Esophagus mucosa (tissue), 1 donor: ENCODE results near the gene OR5I1. TPM values are rescaled to one million over a fixed set of nuclear protein-coding genes. Genes with fewer than 3 reads are reported as not detected.
"Not testable (repeated sequence)": the region's sequence is repeated elsewhere in the genome, so short reads cannot be mapped to it uniquely, and the experiment has no call there.

Experiments used
- ATAC-seq: fragments of 200-7000 bp; cut with Tn5 transposase; one replicate; pipeline ENCODE4 v1.9.1; 2020
- total RNA-seq: library from RNA; stranded (reverse); gene quantifications from one replicate; pipeline ENCODE4 v1.2.4, GENCODE V29; 2023
- donor health status: DM: yes; HTN: yes; CAD: no.

OR5I1 gene
- total RNA-seq, result not detected

DNA sequence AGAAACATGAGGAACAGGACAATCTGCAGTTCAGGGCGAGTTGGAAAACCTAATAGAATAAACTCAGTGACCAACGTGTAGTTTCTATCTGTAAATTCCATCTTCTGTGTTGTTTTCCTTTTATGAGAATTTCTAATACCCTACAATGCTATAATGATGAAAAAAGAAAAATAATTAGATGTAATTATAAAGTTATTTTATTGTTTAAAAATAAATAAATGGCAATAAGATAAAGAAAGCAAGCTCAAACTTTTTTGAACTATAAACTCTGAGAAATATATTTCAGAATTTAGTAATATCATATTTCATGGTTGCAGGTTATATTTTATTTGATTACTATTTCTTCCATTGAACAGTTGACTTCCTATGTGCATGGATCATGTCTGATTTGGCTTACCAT lies at the start of gene OR5I1:
OR5I1 (minus strand) TSS at position 101 of the 400 bp plus-strand sequence; CDS start at position 101, 0 bp downstream.
- no peak for ATAC-seq

DNA sequence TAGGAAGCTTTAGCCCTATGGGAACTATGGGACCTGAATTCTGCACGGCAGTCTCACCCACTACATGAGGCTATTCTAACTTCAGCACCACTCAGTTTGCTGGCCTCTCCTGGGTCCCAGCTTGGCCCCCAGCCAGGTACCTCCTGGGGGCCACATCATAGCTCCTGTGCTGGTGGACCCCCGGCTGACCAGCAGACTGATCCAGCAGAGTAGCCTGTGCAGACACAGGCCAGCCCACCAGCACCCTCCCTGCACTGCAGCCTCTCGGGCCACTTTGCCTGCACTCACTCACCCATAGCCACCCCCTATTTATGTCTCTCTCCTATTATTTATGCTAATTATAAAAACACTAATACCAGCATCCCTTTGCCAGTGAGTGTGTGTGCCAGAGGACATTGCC lies 34.7 kb upstream of the OR5I1 start:
- ATAC-seq, result no peak

- ATAC-seq, result no peak
These were observed 33.6 kb upstream of the OR5I1 start, which contains the start of gene OR10AG1 for GRCh38 chr11:55969845-55970244. Gene OR10AG1, minus strand, starts transcription at chr11:55969945. Its CDS starts 38 bp downstream, at chr11:55969907.

DNA sequence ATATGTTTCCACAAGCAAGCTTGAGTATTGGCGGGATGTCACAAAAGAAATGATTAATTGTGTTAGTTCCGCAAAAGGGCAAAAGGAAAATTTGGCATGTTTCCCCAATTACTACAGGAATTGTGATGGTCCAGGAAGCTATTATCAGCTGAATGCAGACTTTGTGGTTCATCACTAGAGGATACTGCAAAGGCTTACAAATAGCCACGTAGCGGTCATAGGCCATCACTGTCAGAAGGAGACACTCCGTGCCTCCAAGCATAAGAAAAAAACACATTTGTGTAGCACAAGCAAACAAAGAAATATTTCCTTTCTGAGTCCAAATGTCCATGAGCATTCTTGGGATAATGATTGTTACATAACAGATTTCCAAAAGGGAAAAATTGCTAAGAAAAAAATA lies 31.7 kb upstream of the OR5I1 start:
- ATAC-seq, result no peak

- no peak for ATAC-seq
These were observed 30.2 kb upstream of the OR5I1 start for GRCh38 chr11:55966391-55966790.

GRCh38 chr11:55956521-55956920 lies 20.3 kb upstream of the OR5I1 start:
- ATAC-seq, result no peak

DNA sequence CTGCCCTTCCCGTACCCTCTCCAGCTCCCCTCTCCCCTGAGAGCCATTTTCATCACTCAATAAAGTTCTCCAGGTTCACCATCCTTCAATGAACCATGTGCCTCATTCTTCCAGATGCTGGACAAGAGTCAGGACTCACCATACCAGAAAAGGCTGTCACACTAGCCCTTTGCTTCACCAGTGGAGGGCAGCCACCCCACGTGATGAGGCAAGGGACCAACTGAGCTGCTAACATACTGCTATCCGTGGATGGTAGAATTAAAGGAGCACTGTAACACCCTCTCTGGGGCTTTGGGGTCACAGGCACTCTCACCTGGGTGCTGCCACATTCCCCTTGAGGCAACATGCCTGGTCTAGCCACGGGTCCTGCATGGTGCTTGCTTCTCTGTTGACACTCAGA lies 13.1 kb upstream of the OR5I1 start:
- ATAC-seq, result no peak

DNA sequence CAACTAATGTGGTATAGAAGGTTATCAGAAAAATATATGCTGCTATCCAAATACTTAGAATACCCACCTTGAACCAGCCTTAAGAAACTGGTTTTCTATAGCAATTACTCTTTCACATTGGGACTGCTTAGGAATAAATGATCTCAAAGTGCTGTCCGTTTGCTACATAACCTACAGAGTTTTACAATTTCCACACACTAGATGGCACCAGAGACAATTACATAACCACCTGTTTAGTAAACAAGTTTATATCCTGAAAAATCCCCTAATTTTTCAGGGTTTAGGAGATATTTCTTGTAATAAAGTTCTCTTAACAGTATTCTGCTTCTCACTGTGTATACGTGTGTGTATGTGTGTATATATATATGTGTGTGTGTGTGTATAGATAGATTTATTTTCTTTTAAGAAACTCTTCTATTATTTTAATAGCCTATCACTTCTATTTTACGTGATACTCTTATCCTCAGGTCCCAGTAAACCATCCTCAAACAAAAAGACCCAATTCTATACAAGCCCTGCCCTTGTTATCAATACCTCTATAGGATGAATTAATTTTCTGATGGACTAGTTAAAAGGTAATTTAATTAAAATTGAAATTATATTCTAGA lies 6.7 kb upstream of the OR5I1 start:
- ATAC-seq, result no peak

- no peak for ATAC-seq
These were observed 15.7 kb downstream of the OR5I1 start for GRCh38 chr11:55920537-55920936.

GRCh38 chr11:55914482-55914881 lies 21.7 kb downstream of the OR5I1 start, which contains the start of gene OR5W2:
Gene OR5W2, minus strand, starts transcription at chr11:55914582. Its CDS starts 0 bp downstream, at chr11:55914582.
- ATAC-seq, result no peak

GRCh38 chr11:55902308-55902707 lies 33.9 kb downstream of the OR5I1 start:
- no peak for ATAC-seq

DNA sequence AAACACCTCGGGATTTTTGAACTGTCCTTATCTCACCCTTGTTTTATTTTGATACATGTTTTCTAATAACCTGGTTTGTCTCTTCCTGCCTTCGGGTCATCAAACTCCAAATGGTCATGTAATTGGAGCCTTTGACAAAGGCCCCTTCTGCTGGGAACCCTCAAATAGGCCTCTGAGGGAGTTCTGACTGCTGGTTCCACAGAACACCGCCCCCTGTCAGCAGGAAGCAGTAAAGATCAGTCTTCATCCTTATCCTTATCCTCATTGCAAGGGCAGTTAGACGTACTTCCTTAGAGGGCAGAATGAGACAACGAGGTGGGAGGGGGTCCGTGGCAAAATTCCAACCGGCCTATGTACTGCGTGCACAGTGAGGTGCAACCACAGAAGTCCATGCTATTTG lies 41.0 kb downstream of the OR5I1 start:
- no peak for ATAC-seq

- ATAC-seq, result not testable (repeated sequence)
These were observed 50.7 kb downstream of the OR5I1 start for GRCh38 chr11:55885481-55885880.

Other genes starting within 250 kb of the OR5I1 start
- not detected for gene OR5D13, start 163.0 kb downstream of the OR5I1 start, total RNA-seq
- not detected for gene OR5D14, start 140.8 kb downstream of the OR5I1 start, total RNA-seq
- not detected for gene OR5L1, start 125.0 kb downstream of the OR5I1 start, total RNA-seq
- gene OR5D18, start 116.8 kb downstream of the OR5I1 start, total RNA-seq, result not detected
- not detected for gene OR5L2, start 109.2 kb downstream of the OR5I1 start, total RNA-seq
- not detected for gene OR5D16, start 97.6 kb downstream of the OR5I1 start, total RNA-seq
- not detected for gene TRIM51, start 53.1 kb downstream of the OR5I1 start, total RNA-seq
- gene OR5W2, start 21.8 kb downstream of the OR5I1 start, total RNA-seq, result not detected
- gene OR10AG1, start 33.5 kb upstream of the OR5I1 start, total RNA-seq, result not detected
- gene OR5F1, start 58.2 kb upstream of the OR5I1 start, total RNA-seq, result not detected
- not detected for gene OR5AS1, start 91.3 kb upstream of the OR5I1 start, total RNA-seq
- gene OR8I2, start 156.9 kb upstream of the OR5I1 start, total RNA-seq, result not detected
- gene OR8H2, start 167.3 kb upstream of the OR5I1 start, total RNA-seq, result not detected
- not detected for gene OR8H3, start 186.0 kb upstream of the OR5I1 start, total RNA-seq
- not detected for gene OR8J3, start 203.8 kb upstream of the OR5I1 start, total RNA-seq
- gene OR8K5, start 223.9 kb upstream of the OR5I1 start, total RNA-seq, result not detected
- gene OR5J2, start 240.2 kb upstream of the OR5I1 start, total RNA-seq, result not detected